Spleen (tissue), 11 donors: ENCODE data around the gene LDB2. TPM values are rescaled to one million over a fixed set of nuclear protein-coding genes. Genes with fewer than 3 reads are reported as not detected.

Source experiments
- DNase-seq: peaks from one replicate; pipeline ENCODE4 v3.0.0-alpha.2; 2020
- H3K27ac ChIP-seq, 8 donors: fragments of 200-600 bp; sonication (generic) in 7 of 8; 1 replicate in 4 of 8; 2 replicates in 4 of 8; pipeline versions ENCODE4 v1.5.0 to v1.8.0; 2016 to 2021; ENCODE audit warnings: inconsistent platforms in 4 of 8, mild to moderate bottlenecking in 4 of 8, moderate library complexity in 1 of 8
- H3K27me3 ChIP-seq, 7 donors: fragments of 200-600 bp; sonication (generic) in 6 of 7; replicated peaks in 1 of 7; 1 replicate in 4 of 7; 2 replicates in 3 of 7; pipeline versions ENCODE4 v1.5.0 to v1.8.0; 2016 to 2021; ENCODE audit warnings: inconsistent platforms in 3 of 7, mild to moderate bottlenecking in 1 of 7
- H3K36me3 ChIP-seq, 6 donors: fragments of 200-600 bp; sonication (generic) in 5 of 6; 1 replicate in 4 of 6; 2 replicates in 2 of 6; pipeline versions ENCODE4 v1.5.0 to v1.8.0; 2016 to 2021; ENCODE audit warnings: inconsistent platforms in 2 of 6
- H3K4me1 ChIP-seq, 6 donors: fragments of 200-600 bp; sonication (generic) in 5 of 6; 1 replicate in 3 of 6; 2 replicates in 3 of 6; pipeline versions ENCODE4 v1.5.0 to v1.8.0; 2016 to 2021; ENCODE audit warnings: inconsistent platforms in 3 of 6
- H3K4me3 ChIP-seq, 8 donors: fragments of 200-600 bp; sonication (generic) in 7 of 8; 1 replicate in 4 of 8; 2 replicates in 4 of 8; pipeline versions ENCODE4 v1.5.0 to v1.8.0; 2016 to 2021; ENCODE audit warnings: inconsistent platforms in 4 of 8, mild to moderate bottlenecking in 4 of 8, moderate library complexity in 2 of 8
- H3K9me3 ChIP-seq, 8 donors: fragments of 200-600 bp; sonication (generic) in 7 of 8; 1 replicate in 4 of 8; 2 replicates in 4 of 8; pipeline versions ENCODE4 v1.5.0 to v1.8.0; 2016 to 2021; ENCODE audit warnings: inconsistent platforms in 4 of 8
- CTCF ChIP-seq, 11 experiments: fragments of 200-600 bp in 7 of 11; fragments of 450-650 bp in 4 of 11; sonication (generic) in 4 of 11; IDR thresholded peaks in 8 of 11; conservative IDR thresholded peaks in 3 of 11; 1 replicate in 7 of 11; 2 replicates in 4 of 11; pipeline versions ENCODE4 v1.4.0 to v1.8.0; 2016 to 2021; ENCODE audit warnings: antibody characterized with exemption in 11 of 11, inconsistent platforms in 4 of 11, mild to moderate bottlenecking in 1 of 11
- POLR2A ChIP-seq, 3 donors: fragments of 450-650 bp; IDR thresholded peaks; one replicate each; pipeline ENCODE4 v1.5.1; 2017; ENCODE audit warnings: antibody characterized with exemption in 3 of 3, mild to moderate bottlenecking in 1 of 3
- POLR2AphosphoS5 ChIP-seq, 3 donors: sonication (generic); formaldehyde crosslinking; IDR thresholded peaks; one replicate each; pipeline ENCODE4 v1.5.1; 2017; ENCODE audit warnings: antibody characterized with exemption in 3 of 3
- WGBS, 5 donors: extraction: QIAGEN DNeasy Blood & Tissue Kit in 3 of 5; methylation state at CpG; one replicate each; pipeline versions ENCODE4 v1.1.5 to v1.1.7; 2013 to 2018; 5-methylcytosine and 5-hydroxymethylcytosine counted together
- intact Hi-C: fragments of 100-400 bp; cut with DNase I; formaldehyde crosslinking; loops from one replicate; pipeline ENCODE4 v1.15.0; 2023; ENCODE audit warnings: low total_unique reads
- polyA plus RNA-seq, 3 donors: library from polyadenylated mRNA; stranded (reverse); fragments of 200-250 nt; gene quantifications; one replicate each; pipeline ENCODE4 v1.2.1, GENCODE V29; 2013
- total RNA-seq, 7 donors: library from RNA; depleted of rRNA in 3 of 7; stranded (reverse); fragments of >200 nt in 3 of 7; fragmentation: NEBNext Ultra II Directional in 4 of 7; extraction: Animal tissue kit (Norgen Biotek cat#: 25700) in 4 of 7; gene quantifications; one replicate each; pipeline versions ENCODE4 v1.1.0 to v1.2.1, GENCODE V29; 2016 to 2021
- donor health status: healthy with polysubstance abuse.
- donor health status: DM: no; HTN: no; CAD: no; lungs with moderate emphysema.
- donor health status: DM: no; HTN: no; CAD: no.
- donor health status: Bipolar disorder and iron deficiency.
- donor health status: healthy.
- donor health status: DM: no; HTN: no; CAD: no.
- donor health status: DM: yes; HTN: yes; CAD: no.

LDB2 gene
- total and polyA plus RNA-seq, 10 donors: 24.1 to 257 (median 142) TPM

- WGBS, 5 donors: 84 to 92% (median 89%) methylated on average over 3 of the region's 3 CpGs
- H3K4me1 ChIP-seq: peaks cover 0 to 3% (median 0%) of the 10 kb centered on the region in 6 donors
- H3K4me3 ChIP-seq: no peak overlapping the region
- no peak for DNase-seq
- H3K27ac ChIP-seq: no peak overlapping the region
- intact Hi-C loops: no loop called here
- TF ChIP-seq POLR2AphosphoS5 (IDR thresholded peaks at IDR 0.05): no peak
- H3K36me3 ChIP-seq: no peaks in the 10 kb centered on the region
- H3K9me3 ChIP-seq: no peaks in the 10 kb centered on the region
- no peaks in the 10 kb centered on the region for H3K27me3 ChIP-seq
Observed at GRCh38 chr4:16687845-16688244, 210.6 kb downstream of the LDB2 start.

DNA sequence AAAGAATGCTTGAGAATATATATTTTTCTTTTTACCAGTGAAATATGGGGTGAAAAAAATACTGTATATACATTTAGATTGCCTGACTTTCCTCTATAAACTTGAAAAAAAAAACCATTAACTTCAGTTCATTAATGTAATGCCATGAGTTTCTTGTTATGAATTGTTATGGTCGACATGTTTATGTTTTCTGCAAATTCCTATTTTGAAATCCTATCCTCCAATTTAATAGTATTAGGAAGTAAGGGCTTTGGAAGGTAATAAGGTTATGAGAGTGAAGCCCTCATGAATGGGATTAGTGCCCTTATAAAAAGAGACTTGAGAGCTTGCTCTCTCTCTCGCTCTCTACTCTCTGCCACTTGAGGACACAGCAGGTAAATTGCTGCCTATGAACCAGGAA lies 211.4 kb downstream of the LDB2 start:
- Histone ChIP-seq H3K9me3 (no peaks in the 10 kb centered on the region), H3K27ac (no peak overlapping the region), H3K4me1 (no peaks in the 10 kb centered on the region), H3K36me3 (no peaks in the 10 kb centered on the region), H3K27me3 (no peaks in the 10 kb centered on the region), H3K4me3 (no peak overlapping the region)
- intact Hi-C loops: no loop called here
- no peak for DNase-seq
- 86 to 95% (median 91%) methylated on average over 2 of the region's 2 CpGs for WGBS, 5 donors
- TF ChIP-seq POLR2A (IDR thresholded peaks at IDR 0.05) (no peak), CTCF (IDR thresholded peaks at IDR 0.05 in 8 of 11, conservative IDR thresholded peaks at IDR 0.05 in 3 of 11) (no peak), POLR2AphosphoS5 (IDR thresholded peaks at IDR 0.05) (no peak)

DNA sequence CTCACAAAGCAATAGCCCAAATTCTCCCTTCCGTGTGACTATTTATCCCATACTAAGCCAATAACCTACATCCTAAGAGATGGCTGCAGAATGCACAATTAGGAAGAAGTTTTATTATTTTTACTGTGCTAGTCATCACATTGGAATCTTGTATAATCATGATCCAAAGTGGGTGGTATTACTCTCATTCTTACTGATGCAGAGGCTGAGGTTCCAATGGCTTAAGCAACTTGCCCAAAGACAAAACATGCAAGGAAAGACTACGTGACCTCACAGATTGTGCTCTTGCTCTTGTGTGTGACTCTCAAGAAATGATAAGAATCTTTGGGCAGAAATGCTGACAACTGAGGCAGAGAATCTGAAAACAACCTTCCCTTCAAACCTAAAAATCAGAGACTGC lies 212.2 kb downstream of the LDB2 start:
- TF ChIP-seq CTCF (IDR thresholded peaks at IDR 0.05 in 8 of 11, conservative IDR thresholded peaks at IDR 0.05 in 3 of 11) (no peak), POLR2A (IDR thresholded peaks at IDR 0.05) (no peak), POLR2AphosphoS5 (IDR thresholded peaks at IDR 0.05) (no peak)
- Histone ChIP-seq H3K4me1 (no peaks in the 10 kb centered on the region), H3K27me3 (no peaks in the 10 kb centered on the region), H3K27ac (no peak overlapping the region), H3K36me3 (no peaks in the 10 kb centered on the region), H3K9me3 (no peaks in the 10 kb centered on the region), H3K4me3 (no peak overlapping the region)
- no peak for DNase-seq
- WGBS, 5 donors: 78 to 85% (median 83%) methylated on average over 2 of the region's 2 CpGs
- intact Hi-C loops: no loop called here

GRCh38 chr4:16685536-16685935 lies 212.9 kb downstream of the LDB2 start:
- no peak for DNase-seq
- Histone ChIP-seq H3K9me3 (no peaks in the 10 kb centered on the region), H3K36me3 (no peaks in the 10 kb centered on the region)

More at GRCh38 chr4:16685536-16685935, 212.9 kb downstream of the LDB2 start:
- intact Hi-C loops: no loop called here
- H3K27me3 ChIP-seq: no peaks in the 10 kb centered on the region
- H3K4me3 ChIP-seq: no peak overlapping the region
- H3K27ac ChIP-seq: no peak overlapping the region
- no peaks in the 10 kb centered on the region for H3K4me1 ChIP-seq
- TF ChIP-seq POLR2AphosphoS5 (IDR thresholded peaks at IDR 0.05) (no peak), CTCF (IDR thresholded peaks at IDR 0.05 in 8 of 11, conservative IDR thresholded peaks at IDR 0.05 in 3 of 11) (no peak), POLR2A (IDR thresholded peaks at IDR 0.05) (no peak)
- WGBS, 5 donors: 87 to 94% (median 89%) methylated on average over 8 of the region's 8 CpGs
